H9 (cell line): ENCODE results near the gene BOD1L1. TPM values are rescaled to one million over a fixed set of nuclear protein-coding genes. Genes with fewer than 3 reads are reported as not detected.
"Not testable (repeated sequence)": the region's sequence is repeated elsewhere in the genome, so short reads cannot be mapped to it uniquely, and the experiment has no call there.

ENCODE experiments used
- DNase-seq: peaks from one replicate; pipeline ENCODE4 v3.0.0-alpha.2; 2017
- H2AFZ ChIP-seq: one replicate; pipeline ENCODE4 v1.6.1; 2013; ENCODE audit warnings: mild to moderate bottlenecking, low read length, control low read depth, moderate library complexity
- H2AK5ac ChIP-seq: 2 replicates; pipeline ENCODE4 v1.6.1; 2013; ENCODE audit warnings: low read length, control low read depth, mixed read lengths; ENCODE audit not compliant: insufficient read length
- H2BK120ac ChIP-seq: one replicate; pipeline ENCODE4 v1.6.1; 2013; ENCODE audit warnings: low read depth, mild to moderate bottlenecking, low read length, control low read depth, inconsistent platforms; ENCODE audit not compliant: poor library complexity, severe bottlenecking
- H2BK12ac ChIP-seq: 2 replicates; pipeline ENCODE4 v1.6.1; 2013; ENCODE audit warnings: low read length, control low read depth, mixed read lengths, low read depth; ENCODE audit not compliant: insufficient read length
- H2BK15ac ChIP-seq: 2 replicates; pipeline ENCODE4 v1.6.1; 2013; ENCODE audit warnings: low read depth, low read length, control low read depth
- H2BK20ac ChIP-seq: one replicate; pipeline ENCODE4 v1.6.1; 2013; ENCODE audit warnings: low read depth, mild to moderate bottlenecking, low read length, control low read depth, inconsistent platforms; ENCODE audit not compliant: poor library complexity, severe bottlenecking
- H2BK5ac ChIP-seq: 2 replicates; pipeline ENCODE4 v1.6.1; 2013; ENCODE audit warnings: low read length, control low read depth, mixed read lengths; ENCODE audit not compliant: insufficient read length
- H3K14ac ChIP-seq: 2 replicates; pipeline ENCODE4 v1.6.1; 2013; ENCODE audit warnings: low read length, control low read depth; ENCODE audit not compliant: insufficient read depth
- H3K18ac ChIP-seq: 2 replicates; pipeline ENCODE4 v1.6.1; 2013; ENCODE audit warnings: low read depth, mild to moderate bottlenecking, mixed read lengths, low read length, control low read depth; ENCODE audit not compliant: insufficient read length
- H3K23ac ChIP-seq: 2 replicates; pipeline ENCODE4 v1.6.1; 2013; ENCODE audit warnings: low read length, control low read depth, mixed read lengths, low read depth; ENCODE audit not compliant: insufficient read length
- H3K23me2 ChIP-seq: 2 replicates; pipeline ENCODE4 v1.6.1; 2013; ENCODE audit warnings: low read depth, mild to moderate bottlenecking, mixed read lengths, low read length, control low read depth; ENCODE audit not compliant: insufficient read length, poor library complexity, severe bottlenecking
- H3K27ac ChIP-seq: 2 replicates; pipeline ENCODE4 v1.5.1; 2013; ENCODE audit warnings: low read length, control low read depth, mixed read lengths, low read depth; ENCODE audit not compliant: insufficient read length
- H3K27me3 ChIP-seq: 2 replicates; pipeline ENCODE4 v1.6.1; 2013; ENCODE audit warnings: low read length, control low read depth, inconsistent platforms; ENCODE audit not compliant: insufficient read depth
- H3K4ac ChIP-seq: 2 replicates; pipeline ENCODE4 v1.6.1; 2013; ENCODE audit warnings: low read depth, mild to moderate bottlenecking, control low read depth, inconsistent platforms, low read length, moderate library complexity
- H3K4me1 ChIP-seq: 2 replicates; pipeline ENCODE4 v1.6.1; 2013; ENCODE audit warnings: low read length, control low read depth, inconsistent platforms; ENCODE audit not compliant: insufficient read depth
- H3K4me2 ChIP-seq: 2 replicates; pipeline ENCODE4 v1.6.1; 2013; ENCODE audit warnings: low read length, control low read depth, mixed read lengths; ENCODE audit not compliant: insufficient read length, insufficient read depth
- H3K56ac ChIP-seq: 2 replicates; pipeline ENCODE4 v1.6.1; 2013; ENCODE audit warnings: low read depth, mild to moderate bottlenecking, mixed read lengths, low read length, control low read depth; ENCODE audit not compliant: insufficient read length
- H3K79me1 ChIP-seq: 2 replicates; pipeline ENCODE4 v1.6.1; 2013; ENCODE audit warnings: low read depth, mild to moderate bottlenecking, moderate library complexity, low read length, control low read depth, inconsistent platforms; ENCODE audit not compliant: insufficient read depth, poor library complexity, severe bottlenecking
- H3K79me2 ChIP-seq: 2 replicates; pipeline ENCODE4 v1.6.1; 2013; ENCODE audit warnings: low read length, control low read depth, inconsistent platforms; ENCODE audit not compliant: insufficient read depth
- H3K9ac ChIP-seq: 2 replicates; pipeline ENCODE4 v1.6.1; 2013; ENCODE audit warnings: low read length, control low read depth, mixed read lengths; ENCODE audit not compliant: insufficient read length; ENCODE audit errors: extremely low read depth
- H3K9me3 ChIP-seq: one replicate; pipeline ENCODE4 v1.6.1; 2013; ENCODE audit warnings: low read depth, low read length, inconsistent platforms; ENCODE audit not compliant: control insufficient read depth
- H3T11ph ChIP-seq: one replicate; pipeline ENCODE4 v1.6.1; 2013; ENCODE audit warnings: mild to moderate bottlenecking, low read length, control low read depth, inconsistent platforms
- H4K20me1 ChIP-seq: one replicate; pipeline ENCODE4 v1.6.1; 2013; ENCODE audit not compliant: control insufficient read depth, insufficient read length, insufficient read depth
- H4K5ac ChIP-seq: 2 replicates; pipeline ENCODE4 v1.6.1; 2013; ENCODE audit warnings: low read depth, mild to moderate bottlenecking, mixed read lengths, low read length, control low read depth; ENCODE audit not compliant: insufficient read length
- H4K8ac ChIP-seq: replicated peaks from 2 replicates; pipeline ENCODE4 v1.6.1; 2013; ENCODE audit warnings: low read length, control low read depth, mixed read lengths, low read depth; ENCODE audit not compliant: insufficient read length
- H4K91ac ChIP-seq: 2 replicates; pipeline ENCODE4 v1.6.1; 2013; ENCODE audit warnings: low read depth, mild to moderate bottlenecking, moderate library complexity, mixed read lengths, low read length, control low read depth; ENCODE audit not compliant: insufficient read length
- H3K27ac Mint-ChIP-seq, 3 experiments: 2 replicates in 2 of 3; 3 replicates in 1 of 3; pipeline ENCODE4 v1.8.0; 2020 to 2021; ENCODE audit warnings: mixed read lengths in 3 of 3, mild to moderate bottlenecking in 1 of 3, moderate library complexity in 1 of 3
- H3K27me3 Mint-ChIP-seq: 2 replicates; pipeline ENCODE4 v1.8.0; 2021; ENCODE audit warnings: low read depth, mild to moderate bottlenecking, moderate library complexity, mixed read lengths
- H3K36me3 Mint-ChIP-seq, 3 experiments: 2 replicates in 2 of 3; 3 replicates in 1 of 3; pipeline ENCODE4 v1.8.0; 2020 to 2021; ENCODE audit warnings: low read depth in 3 of 3, mixed read lengths in 3 of 3; ENCODE audit not compliant: insufficient read depth in 1 of 3
- H3K4me1 Mint-ChIP-seq, 2 experiments: 2 replicates each; pipeline ENCODE4 v1.8.0; 2020; ENCODE audit warnings: mixed read lengths in 2 of 2
- H3K4me3 Mint-ChIP-seq, 2 experiments: 2 replicates in 1 of 2; 3 replicates in 1 of 2; pipeline ENCODE4 v1.8.0; 2020 to 2021; ENCODE audit warnings: mild to moderate bottlenecking in 2 of 2, mixed read lengths in 2 of 2, moderate library complexity in 1 of 2
- H3K9me3 Mint-ChIP-seq, 2 experiments: 2 replicates in 1 of 2; 3 replicates in 1 of 2; pipeline ENCODE4 v1.8.0; 2020; ENCODE audit warnings: mild to moderate bottlenecking in 2 of 2, mixed read lengths in 2 of 2, moderate library complexity in 1 of 2
- WGBS: extraction: QIAGEN DNeasy Blood & Tissue Kit; methylation state at CpG from one replicate; pipeline ENCODE4 v1.1.7; 2013; ENCODE audit warnings: missing lambda C conversion rate, low lambda C conversion rate, mixed read lengths; ENCODE audit not compliant: insufficient read length; ENCODE audit errors: extremely low coverage; 5-methylcytosine and 5-hydroxymethylcytosine counted together
- total RNA-seq: library from RNA; stranded (reverse); gene quantifications from 2 replicates; pipeline ENCODE4 v1.2.1, GENCODE V29; 2021
- TF ChIP-seq, protein P1 (sequence below): fragments of 200-600 bp; sonication (generic); conservative IDR thresholded peaks from 3 replicates; pipeline ENCODE4 v1.8.0; 2021; ENCODE audit warnings: antibody characterized with exemption, mild to moderate bottlenecking

BOD1L1 gene
- total RNA-seq, 1 experiment from 2014 or later = 37.8 TPM

DNA sequence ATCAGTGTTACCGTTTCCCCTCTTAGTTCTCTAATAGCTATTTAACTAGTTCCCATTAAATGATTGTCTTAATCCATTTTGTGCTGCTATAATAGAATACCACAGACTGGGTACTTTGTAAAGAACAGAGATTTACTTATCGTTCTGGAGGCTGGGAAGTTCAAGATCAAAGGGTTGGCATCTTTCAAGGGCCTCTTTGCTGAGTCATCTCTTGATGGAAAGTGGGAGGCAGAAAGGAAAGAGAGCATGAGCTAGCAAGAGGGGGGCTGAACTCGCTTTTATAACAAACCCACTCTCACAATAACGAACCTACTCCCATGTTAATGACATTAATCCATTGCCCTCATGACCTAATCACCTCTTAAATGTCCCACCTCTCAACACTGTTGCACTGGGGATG, 65.9 kb downstream of the BOD1L1 start:
- H3K79me1 ChIP-seq = no peaks in the 10 kb centered on the region
- H3K9ac ChIP-seq = no peak overlapping the region
- no peak overlapping the region for H2BK120ac ChIP-seq
- no peak overlapping the region for H3K56ac ChIP-seq
- no peaks in the 10 kb centered on the region for H4K20me1 ChIP-seq
- H3K23me2 ChIP-seq = no peaks in the 10 kb centered on the region
- H3K18ac ChIP-seq = no peak overlapping the region
- H3K23ac ChIP-seq = no peak overlapping the region
- Mint-ChIP-seq H3K27me3 (no peaks in the 10 kb centered on the region), H3K9me3 (no peaks in the 10 kb centered on the region), H3K36me3 (no peaks in the 10 kb centered on the region), H3K4me3 (no peak overlapping the region), H3K27ac (no peak overlapping the region), H3K4me1 (peaks cover 0 to 4% of the 10 kb centered on the region in 2 experiments; a peak in 1 of 4 replicates)
- WGBS = no CpG with 5 or more reads among the region's 4 CpGs
- no peak overlapping the region for H2BK15ac ChIP-seq
- no peak overlapping the region for H4K91ac ChIP-seq
- H2AFZ ChIP-seq = no peak overlapping the region
- TF ChIP-seq, protein P1, sequence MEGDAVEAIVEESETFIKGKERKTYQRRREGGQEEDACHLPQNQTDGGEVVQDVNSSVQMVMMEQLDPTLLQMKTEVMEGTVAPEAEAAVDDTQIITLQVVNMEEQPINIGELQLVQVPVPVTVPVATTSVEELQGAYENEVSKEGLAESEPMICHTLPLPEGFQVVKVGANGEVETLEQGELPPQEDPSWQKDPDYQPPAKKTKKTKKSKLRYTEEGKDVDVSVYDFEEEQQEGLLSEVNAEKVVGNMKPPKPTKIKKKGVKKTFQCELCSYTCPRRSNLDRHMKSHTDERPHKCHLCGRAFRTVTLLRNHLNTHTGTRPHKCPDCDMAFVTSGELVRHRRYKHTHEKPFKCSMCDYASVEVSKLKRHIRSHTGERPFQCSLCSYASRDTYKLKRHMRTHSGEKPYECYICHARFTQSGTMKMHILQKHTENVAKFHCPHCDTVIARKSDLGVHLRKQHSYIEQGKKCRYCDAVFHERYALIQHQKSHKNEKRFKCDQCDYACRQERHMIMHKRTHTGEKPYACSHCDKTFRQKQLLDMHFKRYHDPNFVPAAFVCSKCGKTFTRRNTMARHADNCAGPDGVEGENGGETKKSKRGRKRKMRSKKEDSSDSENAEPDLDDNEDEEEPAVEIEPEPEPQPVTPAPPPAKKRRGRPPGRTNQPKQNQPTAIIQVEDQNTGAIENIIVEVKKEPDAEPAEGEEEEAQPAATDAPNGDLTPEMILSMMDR = no peak
- no peak overlapping the region for H4K8ac ChIP-seq
- no peak overlapping the region for H3T11ph ChIP-seq
- no peak overlapping the region for H3K14ac ChIP-seq
- H2BK20ac ChIP-seq = no peak overlapping the region
- no peak overlapping the region for H2BK5ac ChIP-seq
- H3K27ac ChIP-seq = no peak overlapping the region
- no peak overlapping the region for H3K4ac ChIP-seq
- no peak overlapping the region for H2AK5ac ChIP-seq
- H3K27me3 ChIP-seq = no peaks in the 10 kb centered on the region
- H4K5ac ChIP-seq = no peak overlapping the region
- no peak overlapping the region for H3K4me2 ChIP-seq
- no peaks in the 10 kb centered on the region for H3K79me2 ChIP-seq
- no peak for DNase-seq
- no peaks in the 10 kb centered on the region for H3K4me1 ChIP-seq
- H3K9me3 ChIP-seq = no peaks in the 10 kb centered on the region
- H2BK12ac ChIP-seq = no peak overlapping the region

DNA sequence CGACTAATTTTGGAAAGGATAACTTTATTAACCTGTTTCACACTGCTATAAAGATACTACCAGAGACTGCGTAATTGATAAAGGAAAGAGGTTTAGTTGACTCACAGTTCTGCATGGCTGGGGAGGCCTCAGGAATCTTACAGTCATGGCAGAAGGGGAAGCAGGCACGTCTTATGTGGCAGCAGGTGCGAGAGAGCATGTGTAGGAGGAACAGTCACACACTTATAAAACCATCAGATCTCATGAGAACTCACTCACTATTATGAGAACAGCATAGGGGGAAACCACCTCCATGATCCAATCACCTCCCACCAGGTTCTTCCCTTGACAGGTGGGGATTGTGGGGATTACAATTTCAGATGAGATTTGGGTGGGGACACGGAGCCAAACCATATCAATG, 67.4 kb downstream of the BOD1L1 start:
- not testable (repeated sequence) for DNase-seq, H3K14ac ChIP-seq, H3K4me3 Mint-ChIP-seq, H3K23me2 ChIP-seq, H4K20me1 ChIP-seq, H3K79me2 ChIP-seq, H4K91ac ChIP-seq, H2BK15ac ChIP-seq, H3K27me3 Mint-ChIP-seq, H3K4ac ChIP-seq, H3K4me2 ChIP-seq, H3T11ph ChIP-seq, H2BK120ac ChIP-seq, H3K18ac ChIP-seq, H3K27ac ChIP-seq, H3K27me3 ChIP-seq, H2AFZ ChIP-seq, H3K79me1 ChIP-seq, H3K9ac ChIP-seq, H2BK5ac ChIP-seq, H3K36me3 Mint-ChIP-seq, H2BK12ac ChIP-seq, H4K8ac ChIP-seq, H3K23ac ChIP-seq, H2AK5ac ChIP-seq, H4K5ac ChIP-seq, H2BK20ac ChIP-seq, H3K9me3 ChIP-seq, H3K56ac ChIP-seq, H3K27ac Mint-ChIP-seq, H3K9me3 Mint-ChIP-seq, H3K4me1 ChIP-seq, H3K4me1 Mint-ChIP-seq
- WGBS = no CpG with 5 or more reads among the region's 5 CpGs
